Astrocyte (in vitro differentiated cells and primary cell): Measurements from ENCODE around the gene UBE4B. TPM values are rescaled to one million over a fixed set of nuclear protein-coding genes. Genes with fewer than 3 reads are reported as not detected.
A peak's percentile ranks its signal among the peaks of the same experiment; 100 is the strongest.
"Not testable (repeated sequence)": the region's sequence is repeated elsewhere in the genome, so short reads cannot be mapped to it uniquely, and the experiment has no call there.

ENCODE experiments used
- DNase-seq: peaks from one replicate; pipeline ENCODE4 v3.0.0-alpha.2; 2010; ENCODE audit warnings: low read depth
- FAIRE-seq: peaks from 2 replicates; lab custom pipeline; 2011; peaks lifted over from hg19 to GRCh38; lab: Jason Lieb, UNC
- H2AFZ ChIP-seq: 2 replicates; pipeline ENCODE4 v1.6.0; 2012; ENCODE audit warnings: low read depth, low read length, inconsistent platforms
- H3K27ac ChIP-seq: 2 replicates; pipeline ENCODE4 v1.5.1; 2011; ENCODE audit warnings: low read depth, low read length, inconsistent platforms
- H3K27me3 ChIP-seq: 2 replicates; pipeline ENCODE4 v1.6.0; 2011; ENCODE audit warnings: low read length, inconsistent platforms; ENCODE audit not compliant: insufficient read depth
- H3K36me3 ChIP-seq: 2 replicates; pipeline ENCODE4 v1.5.1; 2011; ENCODE audit warnings: low read length, inconsistent platforms; ENCODE audit not compliant: insufficient read depth
- H3K4me1 ChIP-seq: 2 replicates; pipeline ENCODE4 v1.5.1; 2011; ENCODE audit warnings: low read length, inconsistent platforms; ENCODE audit not compliant: insufficient read depth
- H3K4me2 ChIP-seq: 2 replicates; pipeline ENCODE4 v1.6.0; 2012; ENCODE audit warnings: low read length, inconsistent platforms
- H3K4me3 ChIP-seq: 2 replicates; pipeline ENCODE4 v1.5.1; 2011; ENCODE audit warnings: low read depth, mild to moderate bottlenecking, low read length, inconsistent platforms; ENCODE audit not compliant: insufficient read depth
- H3K79me2 ChIP-seq: 2 replicates; pipeline ENCODE4 v1.6.0; 2012; ENCODE audit warnings: mild to moderate bottlenecking, low read length, inconsistent platforms; ENCODE audit not compliant: insufficient read depth
- H3K9ac ChIP-seq: 2 replicates; pipeline ENCODE4 v1.6.0; 2012; ENCODE audit warnings: mild to moderate bottlenecking, low read length, inconsistent platforms
- H3K9me3 ChIP-seq: 2 replicates; pipeline ENCODE4 v1.5.1; 2012; ENCODE audit warnings: low read depth, mild to moderate bottlenecking, low read length, inconsistent platforms; ENCODE audit not compliant: insufficient read depth
- H4K20me1 ChIP-seq: 2 replicates; pipeline ENCODE4 v1.6.0; 2012; ENCODE audit warnings: low read length, inconsistent platforms; ENCODE audit not compliant: insufficient read depth
- H3K27ac Mint-ChIP-seq: one replicate; pipeline ENCODE4 v1.8.0; 2021; ENCODE audit warnings: mild to moderate bottlenecking, mixed read lengths; ENCODE audit not compliant: unreplicated experiment
- H3K27me3 Mint-ChIP-seq: one replicate; pipeline ENCODE4 v1.8.0; 2021; ENCODE audit warnings: low read depth, mixed read lengths; ENCODE audit not compliant: unreplicated experiment
- H3K36me3 Mint-ChIP-seq: one replicate; pipeline ENCODE4 v1.8.0; 2021; ENCODE audit warnings: low read depth, mixed read lengths; ENCODE audit not compliant: unreplicated experiment
- H3K4me1 Mint-ChIP-seq: one replicate; pipeline ENCODE4 v1.8.0; 2021; ENCODE audit warnings: low read depth, mixed read lengths; ENCODE audit not compliant: unreplicated experiment
- H3K4me3 Mint-ChIP-seq: one replicate; pipeline ENCODE4 v1.8.0; 2021; ENCODE audit warnings: mild to moderate bottlenecking, moderate library complexity, mixed read lengths; ENCODE audit not compliant: unreplicated experiment
- H3K9me3 Mint-ChIP-seq: one replicate; pipeline ENCODE4 v1.8.0; 2021; ENCODE audit warnings: mild to moderate bottlenecking, mixed read lengths; ENCODE audit not compliant: unreplicated experiment
- EZH2 ChIP-seq: IDR thresholded peaks from 2 replicates; pipeline ENCODE4 v1.6.1; 2012; ENCODE audit warnings: mild to moderate bottlenecking, low read length, inconsistent platforms; ENCODE audit not compliant: insufficient read depth
- total RNA-seq: library from RNA; stranded (reverse); gene quantifications from 2 replicates; pipeline ENCODE4 v1.2.1, GENCODE V29; 2021
- TF ChIP-seq, protein P1 (sequence below): IDR thresholded peaks from 2 replicates; pipeline ENCODE4 v1.5.1; 2011; ENCODE audit warnings: low read depth, mild to moderate bottlenecking, inconsistent platforms, low read length, moderate library complexity; ENCODE audit not compliant: insufficient read depth

The UBE4B gene
- total RNA-seq, 1 donor from 2014 or later = 41.5 TPM

GRCh38 chr1:10001016-10001665, 31.6 kb upstream of the UBE4B start:
- Mint-ChIP-seq H3K27me3 (peaks cover 23% of the 10 kb centered on the region), H3K4me1 (no peaks in the 10 kb centered on the region), H3K4me3 (no peak overlapping the region), H3K27ac (no peak overlapping the region), H3K36me3 (no peaks in the 10 kb centered on the region), H3K9me3 (no peaks in the 10 kb centered on the region)
- DNase-seq (peak; percentile 10), FAIRE-seq (no peak)
- TF ChIP-seq, protein P1, sequence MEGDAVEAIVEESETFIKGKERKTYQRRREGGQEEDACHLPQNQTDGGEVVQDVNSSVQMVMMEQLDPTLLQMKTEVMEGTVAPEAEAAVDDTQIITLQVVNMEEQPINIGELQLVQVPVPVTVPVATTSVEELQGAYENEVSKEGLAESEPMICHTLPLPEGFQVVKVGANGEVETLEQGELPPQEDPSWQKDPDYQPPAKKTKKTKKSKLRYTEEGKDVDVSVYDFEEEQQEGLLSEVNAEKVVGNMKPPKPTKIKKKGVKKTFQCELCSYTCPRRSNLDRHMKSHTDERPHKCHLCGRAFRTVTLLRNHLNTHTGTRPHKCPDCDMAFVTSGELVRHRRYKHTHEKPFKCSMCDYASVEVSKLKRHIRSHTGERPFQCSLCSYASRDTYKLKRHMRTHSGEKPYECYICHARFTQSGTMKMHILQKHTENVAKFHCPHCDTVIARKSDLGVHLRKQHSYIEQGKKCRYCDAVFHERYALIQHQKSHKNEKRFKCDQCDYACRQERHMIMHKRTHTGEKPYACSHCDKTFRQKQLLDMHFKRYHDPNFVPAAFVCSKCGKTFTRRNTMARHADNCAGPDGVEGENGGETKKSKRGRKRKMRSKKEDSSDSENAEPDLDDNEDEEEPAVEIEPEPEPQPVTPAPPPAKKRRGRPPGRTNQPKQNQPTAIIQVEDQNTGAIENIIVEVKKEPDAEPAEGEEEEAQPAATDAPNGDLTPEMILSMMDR = no peak
- no peak for TF ChIP-seq EZH2
- H3K9ac ChIP-seq = no peak overlapping the region
- no peaks in the 10 kb centered on the region for H3K79me2 ChIP-seq
- H3K27ac ChIP-seq = no peak overlapping the region
- H3K36me3 ChIP-seq = no peaks in the 10 kb centered on the region
- no peak overlapping the region for H2AFZ ChIP-seq
- no peaks in the 10 kb centered on the region for H3K9me3 ChIP-seq
- no peaks in the 10 kb centered on the region for H4K20me1 ChIP-seq
- no peak overlapping the region for H3K4me3 ChIP-seq
- H3K4me1 ChIP-seq = no peaks in the 10 kb centered on the region
- no peak overlapping the region for H3K4me2 ChIP-seq
- H3K27me3 ChIP-seq = peaks cover 16% of the 10 kb centered on the region

- not testable (repeated sequence) for H2AFZ ChIP-seq, H3K79me2 ChIP-seq, H3K4me3 Mint-ChIP-seq, H3K36me3 Mint-ChIP-seq, H4K20me1 ChIP-seq, H3K4me2 ChIP-seq, H3K4me1 Mint-ChIP-seq, H3K27me3 ChIP-seq, H3K36me3 ChIP-seq, H3K27me3 Mint-ChIP-seq, DNase-seq, H3K27ac ChIP-seq, FAIRE-seq, H3K27ac Mint-ChIP-seq, H3K4me1 ChIP-seq, H3K9me3 Mint-ChIP-seq, H3K4me3 ChIP-seq, H3K9ac ChIP-seq, H3K9me3 ChIP-seq
Observed at GRCh38 chr1:10005248-10005647, 27.5 kb upstream of the UBE4B start.

- FAIRE-seq (no peak), DNase-seq (no peak)
- H3K36me3 Mint-ChIP-seq = no peaks in the 10 kb centered on the region
- Histone ChIP-seq H2AFZ (no peak overlapping the region), H3K9ac (no peak overlapping the region), H3K4me3 (no peak overlapping the region), H3K27ac (no peak overlapping the region), H3K9me3 (no peaks in the 10 kb centered on the region), H3K27me3 (no peaks in the 10 kb centered on the region), H3K4me1 (no peaks in the 10 kb centered on the region), H4K20me1 (no peaks in the 10 kb centered on the region), H3K79me2 (no peaks in the 10 kb centered on the region), H3K4me2 (no peak overlapping the region), H3K36me3 (no peaks in the 10 kb centered on the region)
- no peak overlapping the region for H3K27ac Mint-ChIP-seq
- H3K4me1 Mint-ChIP-seq = no peaks in the 10 kb centered on the region
- no peak overlapping the region for H3K4me3 Mint-ChIP-seq
- H3K9me3 Mint-ChIP-seq = no peaks in the 10 kb centered on the region
- no peak for TF ChIP-seq EZH2
- TF ChIP-seq, protein P1 = no peak
- H3K27me3 Mint-ChIP-seq = peaks cover 5% of the 10 kb centered on the region
Observed at GRCh38 chr1:10007169-10007568, 25.6 kb upstream of the UBE4B start.
